ENCODE measurements around the gene OR1F1.
"Not testable (repeated sequence)": the region's sequence is repeated elsewhere in the genome, so short reads cannot be mapped to it uniquely, and the experiment has no call there.

Gene OR1F1

DNA sequence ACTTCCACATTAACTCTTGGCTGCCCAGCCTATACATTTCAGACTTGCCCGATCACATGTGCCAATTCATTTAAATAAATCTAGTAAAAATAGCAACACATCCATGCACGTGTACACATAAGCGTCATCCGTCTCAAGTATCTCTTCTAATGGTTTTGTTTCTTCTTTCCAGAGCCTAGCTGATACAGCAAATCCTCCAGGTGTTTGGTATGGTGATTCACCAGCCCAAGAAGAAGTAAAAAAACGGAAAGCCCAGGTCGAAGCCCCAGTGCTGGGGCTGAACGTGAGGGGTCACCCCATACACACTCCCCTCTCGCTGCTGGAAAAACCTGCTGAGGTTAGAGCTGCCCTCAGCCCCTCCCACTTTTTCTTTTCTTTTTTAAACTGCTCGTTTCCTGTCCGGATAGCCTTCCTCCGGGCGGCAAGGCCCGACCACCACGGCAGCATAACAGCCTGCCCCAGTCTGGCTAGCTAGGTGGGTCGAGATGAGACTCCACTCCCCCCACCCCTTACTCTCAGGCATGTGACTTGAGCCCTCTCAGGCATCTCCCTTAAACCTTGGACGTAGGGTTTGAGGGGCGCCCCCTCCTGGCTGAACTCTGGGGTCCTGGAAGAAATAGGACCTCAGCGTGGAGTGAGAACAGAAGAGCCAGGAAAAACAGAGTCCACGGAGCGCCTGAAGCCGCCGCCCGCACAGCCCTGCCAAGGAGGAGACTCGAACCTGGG is 13.9 kb upstream of the OR1F1 start:
- in situ Hi-C loops (cut with MboI; ENCODE audit: low sequenced_read_pairs): no loop called here

DNA sequence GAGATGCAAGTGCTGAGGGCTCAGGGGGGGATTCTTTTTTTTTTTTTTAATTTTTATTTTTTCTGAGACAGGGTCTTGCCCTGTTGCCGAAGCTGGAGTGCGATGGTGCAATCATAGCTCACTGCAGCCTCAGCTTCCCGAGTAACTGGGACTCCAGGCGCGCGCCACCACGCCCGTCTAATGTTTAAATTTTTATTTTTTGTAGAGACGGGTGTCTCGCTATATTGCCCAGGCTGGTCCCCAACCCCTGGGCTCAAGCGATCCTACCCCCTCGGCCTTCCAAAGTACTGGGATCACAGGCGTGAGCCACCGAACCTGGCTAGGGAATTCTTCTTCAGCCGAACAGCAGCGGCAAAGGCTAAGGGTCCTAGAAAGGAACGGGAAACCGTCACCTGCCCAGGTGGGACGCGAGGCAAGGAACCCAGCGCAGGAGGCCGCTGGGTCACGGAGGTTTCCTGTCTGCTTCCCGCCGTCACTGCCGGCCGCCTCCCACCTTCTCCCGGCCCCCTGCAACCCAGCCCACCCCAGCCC is 13.3 kb upstream of the OR1F1 start:
- in situ Hi-C loops (cut with MboI; ENCODE audit: low sequenced_read_pairs): no loop called here

DNA sequence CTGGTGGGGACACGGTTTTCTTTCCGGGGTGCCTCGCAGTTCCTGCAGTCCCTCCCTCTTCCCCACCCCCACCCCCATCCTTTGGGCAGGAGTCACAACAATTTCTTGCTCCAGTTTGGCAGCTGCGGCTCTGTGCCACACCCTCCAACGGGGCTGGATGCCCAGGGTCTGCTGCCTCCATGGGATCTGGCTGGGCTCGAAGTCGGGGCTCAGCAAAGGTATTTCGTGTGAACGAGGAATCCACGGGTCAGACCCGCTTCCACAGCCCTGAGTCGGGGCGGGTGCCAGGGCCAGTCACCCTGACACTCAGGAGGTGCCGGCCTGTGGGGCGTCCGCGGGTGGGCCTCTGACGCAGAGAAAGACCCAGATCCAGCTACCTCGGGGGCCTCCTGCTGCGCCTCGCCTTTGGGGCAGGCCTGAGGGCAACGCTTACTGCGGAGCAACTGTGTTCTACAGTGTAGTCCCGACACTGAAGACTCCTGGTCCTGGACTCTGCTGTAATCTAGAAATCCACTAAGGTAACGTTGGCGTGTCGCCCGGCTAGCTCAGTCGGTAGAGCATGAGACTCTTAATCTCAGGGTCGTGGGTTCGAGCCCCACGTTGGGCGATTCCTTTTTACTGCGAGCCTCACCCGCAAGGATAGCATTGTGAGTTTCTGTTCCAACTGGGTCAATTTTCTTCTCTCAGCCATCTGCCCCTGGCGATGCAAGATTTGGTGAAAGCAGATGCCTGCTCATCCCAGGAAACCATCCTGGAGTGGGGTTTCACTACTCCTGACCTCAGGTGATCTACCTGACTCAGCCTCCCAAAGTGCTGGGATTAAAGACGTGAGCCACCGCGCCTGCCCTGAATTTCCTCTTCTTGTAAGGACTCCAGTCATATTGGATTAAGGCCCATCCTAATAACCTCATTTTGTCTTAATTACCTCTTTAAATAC is 12.6 kb upstream of the OR1F1 start:
- in situ Hi-C loops (cut with MboI; ENCODE audit: low sequenced_read_pairs): no loop called here

DNA sequence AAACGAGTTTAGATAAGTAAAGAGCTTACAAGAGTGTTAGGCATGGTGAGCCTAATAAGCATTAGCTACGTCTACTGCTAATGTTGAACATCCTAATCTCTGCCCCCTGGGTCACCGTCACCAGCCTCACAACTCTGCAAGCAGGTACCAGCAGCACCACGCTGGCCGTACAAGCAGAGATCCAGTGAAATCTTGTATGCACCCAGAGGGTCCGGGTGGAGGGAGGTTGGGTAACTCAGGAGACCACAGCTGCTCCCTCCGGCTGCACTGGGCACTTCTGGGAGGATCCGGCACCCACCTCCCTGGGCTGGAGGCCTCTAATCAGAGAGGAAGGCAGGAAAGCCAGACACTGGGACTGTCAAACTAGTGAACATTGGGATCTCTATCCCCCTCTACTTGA is 8.4 kb upstream of the OR1F1 start:
- in situ Hi-C loops (cut with MboI; ENCODE audit: low sequenced_read_pairs): no loop called here

DNA sequence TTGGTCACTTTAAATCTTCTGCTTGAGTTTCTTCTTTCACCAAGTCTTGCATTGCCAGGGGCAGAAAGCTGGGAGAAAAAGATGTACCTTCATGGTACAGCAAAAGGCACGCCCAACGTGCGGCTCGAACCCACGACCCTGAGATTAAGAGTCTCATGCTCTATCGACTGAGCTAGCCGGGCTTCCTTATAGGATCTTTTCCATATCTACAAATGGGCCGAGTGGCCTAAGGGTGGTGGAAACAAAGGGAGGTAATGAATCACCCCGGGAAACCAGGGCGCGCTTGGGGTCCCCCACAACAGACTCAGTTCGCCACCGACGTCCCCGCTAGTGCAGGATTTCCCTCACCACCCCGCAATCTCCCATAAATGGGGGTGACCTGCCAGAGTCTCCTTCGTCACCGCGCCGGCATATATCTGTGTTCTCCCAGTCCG is 7.5 kb upstream of the OR1F1 start:
- in situ Hi-C loops (cut with MboI; ENCODE audit: low sequenced_read_pairs): no loop called here

DNA sequence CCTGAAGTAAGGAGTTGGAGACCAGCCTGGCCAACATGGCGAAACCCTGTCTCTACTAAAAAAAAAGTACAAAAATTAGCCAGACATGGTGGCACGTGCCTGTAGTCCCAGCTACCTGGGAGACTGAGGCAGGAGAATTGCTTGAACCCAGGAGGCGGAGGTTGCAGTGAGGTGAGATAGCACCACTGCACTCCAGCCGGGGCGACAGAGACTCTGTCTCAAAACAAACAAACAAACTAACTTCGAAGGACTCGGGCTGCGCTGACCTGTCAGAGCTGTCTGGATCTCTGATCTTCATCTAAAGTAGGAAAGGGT is 5.8 kb upstream of the OR1F1 start:
- in situ Hi-C loops (cut with MboI; ENCODE audit: low sequenced_read_pairs): not testable (repeated sequence)

DNA sequence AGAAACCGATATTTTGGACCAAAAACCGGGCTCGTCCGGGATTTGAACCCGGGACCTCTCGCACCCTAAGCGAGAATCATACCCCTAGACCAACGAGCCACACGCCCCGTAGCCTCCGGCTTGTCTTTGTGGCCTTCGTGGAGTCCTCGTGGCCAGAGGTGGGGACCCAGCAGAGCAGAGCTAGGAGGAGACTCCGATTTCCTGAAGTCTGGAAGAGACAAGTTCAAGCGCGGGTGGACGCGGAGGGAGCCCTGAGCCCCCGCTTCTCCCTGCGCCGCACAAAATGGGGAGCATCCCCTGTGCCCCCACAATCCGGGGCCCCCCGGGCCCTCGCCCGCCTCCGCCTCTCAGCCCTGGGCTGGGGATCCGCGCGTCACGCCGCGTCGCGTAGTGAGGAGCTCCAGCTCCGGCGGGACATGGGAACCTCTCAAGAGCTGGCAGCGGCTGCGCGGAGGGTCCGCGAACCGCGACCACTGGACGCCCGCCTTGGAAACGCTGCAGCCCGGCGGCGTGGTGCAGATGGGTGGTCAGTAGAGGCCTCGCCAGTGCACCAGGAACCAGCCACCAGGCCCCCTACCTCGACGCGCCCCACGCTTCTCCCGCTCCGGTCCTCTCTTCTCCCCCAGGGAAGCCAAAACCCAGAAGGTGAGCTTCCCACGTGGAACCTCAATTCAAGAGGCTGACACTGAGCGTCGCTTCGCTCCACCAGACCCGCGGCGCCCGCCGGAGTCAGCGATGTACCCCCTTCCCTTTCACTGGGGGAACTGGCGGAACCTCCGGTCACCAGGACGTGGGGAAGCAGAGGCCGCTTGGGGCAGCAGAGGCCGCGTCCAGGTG is 5.2 kb upstream of the OR1F1 start:
- in situ Hi-C loops (cut with MboI; ENCODE audit: low sequenced_read_pairs): no loop called here

DNA sequence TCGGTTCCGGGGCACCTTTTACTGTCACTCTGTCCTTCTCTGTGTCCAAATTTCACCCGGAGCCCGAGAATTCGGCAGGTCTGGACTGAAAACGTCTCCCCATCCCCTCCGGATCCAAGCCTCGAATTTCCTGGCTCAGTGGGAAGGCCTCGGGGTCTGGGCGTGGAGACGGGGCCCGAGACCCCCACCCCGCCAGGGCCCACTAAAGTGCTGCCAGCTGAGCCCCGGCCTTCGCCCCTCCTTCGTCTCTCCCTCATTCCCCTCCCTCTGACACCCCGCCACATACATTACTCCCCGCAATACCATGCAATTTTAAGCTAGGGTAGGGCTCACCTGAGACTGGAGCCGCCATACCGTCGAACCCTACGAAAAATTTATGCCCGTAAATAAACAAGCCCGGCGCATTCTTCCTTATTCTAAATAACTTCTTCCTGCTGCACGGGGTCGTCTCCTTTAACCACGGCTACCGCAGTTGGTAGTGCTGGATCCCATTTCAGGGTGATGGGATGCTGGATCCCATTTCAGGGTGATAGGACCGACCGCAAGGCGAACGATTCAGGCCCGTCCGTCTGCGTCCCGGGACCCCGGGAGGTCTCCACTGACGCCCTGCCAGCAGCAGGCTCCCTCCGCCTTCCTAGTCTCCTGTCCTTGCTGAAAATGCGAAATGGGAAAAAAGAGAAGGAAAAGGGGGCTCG is 4.4 kb upstream of the OR1F1 start:
- in situ Hi-C loops (cut with MboI; ENCODE audit: low sequenced_read_pairs): no loop called here

DNA sequence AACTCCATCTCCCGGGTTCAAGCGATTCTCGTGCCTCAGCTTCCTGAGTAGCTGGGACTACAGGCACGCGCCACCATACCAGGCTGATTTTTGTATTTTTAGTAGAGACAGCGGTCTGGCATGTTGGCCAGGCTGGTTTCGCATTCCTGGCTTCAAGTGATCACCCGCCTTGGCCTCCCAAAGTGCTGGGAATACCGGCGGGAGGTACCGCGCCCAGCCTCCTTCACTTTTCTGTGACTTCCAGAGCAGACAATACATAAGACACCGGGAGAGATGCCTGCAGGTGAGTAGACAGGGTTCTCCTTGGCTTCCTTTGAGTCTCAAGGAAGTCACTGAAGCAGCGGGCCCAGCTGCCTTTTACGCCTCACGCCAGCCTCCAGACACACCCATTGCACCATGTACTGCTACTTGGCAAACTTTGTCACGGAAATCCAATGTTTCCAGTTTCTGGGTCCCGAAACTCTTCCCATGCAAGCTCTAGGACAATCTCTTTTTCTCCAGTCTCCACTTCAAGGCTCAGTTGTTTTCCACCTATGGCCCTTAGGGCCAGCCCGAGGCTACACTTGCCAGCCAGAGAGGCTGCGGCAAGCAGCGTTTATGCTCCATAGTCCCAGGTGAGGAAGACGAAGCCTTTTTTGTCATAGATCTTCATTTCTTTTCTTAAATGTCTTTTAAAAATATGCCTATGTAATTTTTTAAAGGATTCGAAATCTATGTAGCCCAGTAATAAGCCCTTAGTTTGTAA is 886 bp upstream of the OR1F1 start:
- in situ Hi-C loops (cut with MboI; ENCODE audit: low sequenced_read_pairs): no loop called here

DNA sequence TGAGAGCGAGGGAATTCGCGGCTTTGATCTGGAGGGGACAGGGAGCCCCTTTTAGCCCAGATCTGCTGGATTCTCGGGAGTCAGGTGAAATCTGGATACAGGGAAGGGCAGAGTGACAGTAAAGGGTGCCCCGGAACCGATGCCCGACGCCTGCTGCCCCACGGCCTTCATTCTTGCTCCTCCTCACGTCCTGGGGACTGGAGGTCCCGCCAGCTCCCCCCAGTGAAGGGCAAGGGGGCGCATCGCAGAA is 596 bp downstream of the OR1F1 start:
- in situ Hi-C loops (cut with MboI; ENCODE audit: low sequenced_read_pairs): no loop called here

DNA sequence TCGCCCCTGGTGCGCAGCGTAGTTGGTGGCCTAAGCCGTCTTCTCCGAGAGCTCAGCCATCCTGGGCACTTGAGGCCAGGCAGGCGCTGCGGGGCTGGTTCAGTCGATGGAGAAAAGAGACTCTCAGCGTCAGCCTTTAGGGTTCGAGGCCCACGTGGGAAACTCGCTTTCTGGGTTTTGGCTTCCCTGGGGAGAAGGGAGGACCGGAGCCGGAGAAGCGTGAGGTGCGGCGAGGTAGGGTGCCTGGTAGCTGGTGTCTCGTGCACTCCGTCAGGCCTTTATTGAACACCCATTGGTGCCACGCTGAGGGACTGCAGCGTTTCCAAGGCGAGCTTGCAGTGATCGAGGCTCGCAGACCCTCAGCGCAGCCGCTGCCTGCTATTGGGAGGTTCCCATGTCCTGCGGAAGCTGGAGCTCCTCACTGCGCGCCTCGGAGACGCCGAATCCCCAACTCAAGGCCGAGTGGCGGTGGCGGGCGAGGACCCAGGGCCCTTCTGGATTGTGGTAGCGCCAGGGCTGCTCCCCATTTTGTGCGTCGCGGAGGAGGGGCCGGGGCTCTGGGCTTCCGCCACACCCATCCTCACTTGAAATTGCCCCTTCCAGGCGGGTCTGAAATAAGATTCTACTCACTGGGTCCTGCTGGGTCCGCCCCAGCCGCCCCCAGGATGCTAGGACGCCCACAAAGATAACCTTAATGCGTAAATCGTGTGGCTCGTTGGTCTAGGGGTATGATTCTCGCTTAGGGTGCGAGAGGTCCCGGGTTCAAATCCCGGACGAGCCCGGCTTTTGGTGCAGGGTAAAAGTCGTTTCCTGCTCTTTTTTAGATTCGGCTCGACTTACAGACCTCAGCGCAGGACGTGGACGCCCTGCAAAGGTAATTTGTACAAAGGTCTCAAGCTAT is 1.2 kb downstream of the OR1F1 start:
- in situ Hi-C loops (cut with MboI; ENCODE audit: low sequenced_read_pairs): no loop called here

DNA sequence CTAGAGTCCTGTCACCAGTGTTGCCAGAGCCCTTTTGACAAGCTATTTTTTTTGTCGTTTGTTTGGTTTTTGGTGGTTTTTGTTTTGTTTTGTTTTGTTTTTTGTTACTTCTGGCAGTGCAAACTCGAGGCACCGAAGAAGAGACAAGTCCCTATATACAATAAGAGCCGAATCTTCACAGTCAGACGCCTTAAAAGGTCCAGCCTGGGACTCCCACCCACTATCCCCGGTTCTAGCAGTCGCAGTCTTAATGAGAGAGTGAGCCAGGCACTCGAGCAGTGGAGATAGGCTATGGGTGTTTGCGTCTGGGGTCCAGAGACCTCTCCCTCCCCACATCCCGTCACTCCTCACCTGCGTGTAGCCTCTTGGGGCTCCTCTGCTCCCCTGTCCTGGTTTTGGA is 1.9 kb downstream of the OR1F1 start:
- in situ Hi-C loops (cut with MboI; ENCODE audit: low sequenced_read_pairs): no loop called here

DNA sequence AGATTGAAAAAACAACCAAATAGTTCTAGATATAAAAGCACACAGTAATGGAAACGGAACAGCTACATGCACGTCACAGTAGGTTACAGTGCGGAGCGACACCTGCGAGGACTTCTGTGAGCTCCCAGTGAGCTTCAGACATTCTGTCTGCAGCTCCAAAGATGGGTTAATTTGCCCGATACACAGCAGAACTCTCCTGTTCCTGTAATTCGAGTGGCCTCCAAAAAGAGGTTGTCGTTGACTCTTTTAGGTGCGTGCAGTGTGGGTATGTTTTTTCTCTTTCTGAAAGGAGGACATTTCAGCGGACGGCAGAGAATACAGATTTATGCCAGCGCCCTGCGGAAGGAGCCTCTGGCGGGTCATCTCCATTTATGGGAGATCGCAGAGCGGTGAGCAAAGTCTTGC is 2.9 kb downstream of the OR1F1 start:
- in situ Hi-C loops (cut with MboI; ENCODE audit: low sequenced_read_pairs): no loop called here

DNA sequence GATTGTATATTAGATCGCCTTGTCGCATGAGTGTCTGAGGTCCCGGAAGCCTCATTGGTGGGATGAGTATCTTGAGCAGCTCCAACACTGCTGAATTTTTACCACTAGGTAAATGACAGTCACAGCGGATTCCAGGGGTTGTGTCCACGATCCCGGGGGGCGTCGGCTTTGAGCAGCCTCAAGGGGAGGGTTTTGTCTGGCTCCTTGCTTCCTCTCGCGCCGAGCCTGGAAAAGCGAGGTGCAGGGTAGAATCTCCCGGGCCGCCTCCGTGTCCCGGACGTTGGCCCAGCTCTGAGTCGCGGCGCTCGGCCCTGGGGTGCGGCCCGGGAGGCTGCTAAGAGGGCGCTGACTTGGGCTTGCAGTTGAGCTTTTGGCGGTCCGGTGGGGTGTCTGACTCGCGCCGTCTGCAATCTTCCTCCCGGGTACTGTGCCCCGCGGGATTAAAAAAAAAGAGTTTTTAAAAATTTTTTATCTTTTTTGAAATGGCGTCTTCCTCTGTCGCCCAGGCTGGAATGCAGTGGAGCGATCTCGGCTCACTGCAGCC is 4.5 kb downstream of the OR1F1 start:
- in situ Hi-C loops (cut with MboI; ENCODE audit: low sequenced_read_pairs): no loop called here

DNA sequence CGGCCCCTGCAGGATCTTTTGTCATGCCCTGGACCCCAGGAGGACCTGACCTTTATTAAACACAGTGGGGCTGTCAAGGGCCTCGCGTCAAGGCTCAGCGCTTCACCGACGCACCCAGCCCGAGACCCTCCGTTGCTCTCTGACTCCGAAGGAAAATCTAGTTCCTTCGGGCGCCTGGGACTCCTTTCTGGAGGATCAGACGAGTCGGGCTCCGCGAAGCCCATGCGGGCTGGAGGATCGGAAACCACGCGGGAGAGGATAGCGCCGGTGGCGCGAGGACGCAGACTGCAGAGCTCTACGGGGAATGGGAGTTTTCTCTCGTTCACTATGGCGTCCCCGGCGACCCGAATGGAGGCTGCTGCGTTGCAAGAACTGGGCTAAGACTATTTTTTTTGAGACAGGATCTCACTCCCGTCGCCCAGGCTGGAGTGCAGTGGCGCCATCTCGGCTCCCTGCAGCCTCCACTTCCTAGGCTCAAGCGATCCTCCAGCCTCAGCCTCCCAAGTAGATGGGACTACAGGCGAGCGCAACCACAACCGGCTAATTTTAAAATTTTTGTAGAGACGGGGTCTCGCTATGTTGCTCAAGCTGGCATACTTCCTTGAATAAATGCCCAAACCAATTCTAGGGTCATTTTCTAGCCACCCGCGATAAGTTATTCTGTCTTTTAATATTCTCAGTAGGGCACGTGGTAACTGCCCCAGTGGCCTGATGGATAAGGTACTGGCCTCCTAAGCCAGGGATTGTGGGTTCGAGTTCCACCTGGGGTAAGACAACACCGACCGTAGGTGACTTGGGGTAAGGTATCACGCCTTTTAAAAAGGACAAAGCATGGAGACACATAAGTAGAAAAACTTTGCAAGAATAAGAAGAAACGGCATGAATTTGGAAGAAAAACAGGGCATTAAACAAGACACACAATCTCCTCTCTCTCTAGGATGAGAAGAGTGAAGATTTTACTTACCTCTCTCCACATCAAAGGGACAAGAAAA is 5.5 kb downstream of the OR1F1 start:
- in situ Hi-C loops (cut with MboI; ENCODE audit: low sequenced_read_pairs): no loop called here

DNA sequence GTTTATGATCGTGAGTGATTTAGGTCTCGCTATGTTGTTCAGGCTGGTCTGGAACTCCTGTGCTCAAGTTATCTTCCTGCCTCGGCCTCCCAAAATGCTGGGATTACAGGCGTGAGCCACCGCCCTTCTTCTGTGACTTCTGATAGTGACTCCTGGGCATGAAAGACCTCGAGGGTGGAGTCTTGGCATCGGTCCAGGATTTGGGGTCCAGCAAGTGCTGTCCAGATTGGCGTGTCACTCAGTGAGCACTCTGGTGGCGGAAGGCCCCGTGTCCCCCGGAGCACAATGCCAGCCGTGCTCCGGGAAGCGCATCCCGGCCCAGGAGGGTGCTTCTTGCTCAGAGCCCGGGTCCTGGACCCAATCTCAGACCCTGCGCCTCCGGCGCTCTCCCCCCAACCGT is 6.8 kb downstream of the OR1F1 start:
- in situ Hi-C loops (cut with MboI; ENCODE audit: low sequenced_read_pairs): no loop called here

DNA sequence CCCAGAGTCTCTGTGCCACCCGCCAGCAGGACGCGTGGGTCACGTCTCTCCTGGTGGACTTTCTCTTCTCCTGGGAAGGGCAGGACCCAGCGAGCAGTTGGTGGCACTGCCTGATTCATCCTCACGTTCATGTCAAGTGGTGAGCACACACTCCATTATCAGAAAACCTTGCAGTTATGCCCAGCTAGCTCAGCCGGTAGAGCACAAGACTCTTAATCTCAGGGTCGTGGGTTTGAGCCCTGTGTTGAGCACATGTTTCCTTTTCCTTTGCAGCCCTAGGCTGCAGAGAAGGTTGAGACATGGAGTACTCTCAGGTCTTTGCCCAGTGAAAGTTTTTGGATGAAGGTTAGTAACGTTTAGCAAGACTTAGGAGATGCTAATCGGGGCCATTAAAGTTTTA is 8.0 kb downstream of the OR1F1 start:
- in situ Hi-C loops (cut with MboI; ENCODE audit: low sequenced_read_pairs): no loop called here

Measured in HL-60/S4 treated with retinoic acid at 250 ng/mL for 4 days and 3 days (cell line).